Activated naive CD4-positive, alpha-beta T cell treated with anti-CD3 and anti-CD28 coated beads for 36 hours (primary cell): ENCODE results near the gene LMBR1. TPM values are rescaled to one million over a fixed set of nuclear protein-coding genes. Genes with fewer than 3 reads are reported as not detected.
"Not testable (repeated sequence)": the region's sequence is repeated elsewhere in the genome, so short reads cannot be mapped to it uniquely, and the experiment has no call there.

Source experiments
- CTCF ChIA-PET: fragments of 350-600 bp; sonication (Branson Sonifier 250); formaldehyde crosslinking; loops from one replicate; lab custom pipeline; 2021; ENCODE audit warnings: antibody characterized with exemption; lab: Charles Lee
- DNase-seq: peaks from one replicate; pipeline ENCODE4 v3.0.0-alpha.2; 2020
- H3K27ac Mint-ChIP-seq: one replicate; pipeline ENCODE4 v1.8.0; 2021; ENCODE audit warnings: mild to moderate bottlenecking, mixed read lengths
- H3K27me3 Mint-ChIP-seq: one replicate; pipeline ENCODE4 v1.8.0; 2021; ENCODE audit warnings: low read depth, mixed read lengths
- H3K36me3 Mint-ChIP-seq: one replicate; pipeline ENCODE4 v1.8.0; 2021; ENCODE audit warnings: low read depth, mixed read lengths
- H3K4me1 Mint-ChIP-seq: one replicate; pipeline ENCODE4 v1.8.0; 2021; ENCODE audit warnings: low read depth, mixed read lengths
- H3K4me3 Mint-ChIP-seq: one replicate; pipeline ENCODE4 v1.8.0; 2021; ENCODE audit warnings: mild to moderate bottlenecking, moderate library complexity, mixed read lengths
- H3K9me3 Mint-ChIP-seq: one replicate; pipeline ENCODE4 v1.8.0; 2021; ENCODE audit warnings: mixed read lengths
- intact Hi-C: fragments of 100-400 bp; cut with micrococcal nuclease; formaldehyde crosslinking; loops from one replicate; pipeline ENCODE4 v1.15.1; 2023
- total RNA-seq, 2 experiments: library from RNA; stranded (reverse); gene quantifications; one replicate each; pipeline ENCODE4 v1.2.3, GENCODE V29; 2021

Gene LMBR1
- total RNA-seq, 2 experiments from 2014 or later = 25.2 to 33.8 TPM

- Mint-ChIP-seq H3K36me3 (peaks cover 59% of the 10 kb centered on the region), H3K4me1 (no peaks in the 10 kb centered on the region), H3K9me3 (peaks cover 26% of the 10 kb centered on the region), H3K27me3 (no peaks in the 10 kb centered on the region), H3K27ac (no peak overlapping the region), H3K4me3 (no peak overlapping the region)
- intact Hi-C loops = no loop called here
- DNase-seq = no peak
- CTCF ChIA-PET = no interaction called here
Measured at GRCh38 chr7:156731651-156732050, 161.3 kb downstream of the LMBR1 start.

GRCh38 chr7:156725936-156726335 is 167.0 kb downstream of the LMBR1 start:
- DNase-seq = no peak
- no peak overlapping the region for H3K4me3 Mint-ChIP-seq
- intact Hi-C loops = no loop called here
- H3K27ac Mint-ChIP-seq = no peak overlapping the region
- H3K9me3 Mint-ChIP-seq = no peaks in the 10 kb centered on the region
- no peaks in the 10 kb centered on the region for H3K27me3 Mint-ChIP-seq
- CTCF ChIA-PET = interaction anchor here (0.7 kb wide), 1 partner anchor 82 kb away, joined by 3 read pairs; no protein-coding TSS in a partner anchor
- peaks cover 17% of the 10 kb centered on the region for H3K36me3 Mint-ChIP-seq
- H3K4me1 Mint-ChIP-seq = no peaks in the 10 kb centered on the region

- no peak for DNase-seq
- Mint-ChIP-seq H3K36me3 (peaks cover 18% of the 10 kb centered on the region), H3K4me3 (no peak overlapping the region), H3K4me1 (no peaks in the 10 kb centered on the region), H3K27ac (no peak overlapping the region), H3K27me3 (no peaks in the 10 kb centered on the region), H3K9me3 (no peaks in the 10 kb centered on the region)
- intact Hi-C loops = no loop called here
- CTCF ChIA-PET = interaction anchor here (0.6 kb wide), 1 partner anchor 75 kb away, joined by 3 read pairs; no protein-coding TSS in a partner anchor
Measured at GRCh38 chr7:156725073-156725472, 167.9 kb downstream of the LMBR1 start.

- no peak for DNase-seq
- intact Hi-C loops = no loop called here
- H3K27me3 Mint-ChIP-seq = no peaks in the 10 kb centered on the region
- CTCF ChIA-PET = no interaction called here
- no peak overlapping the region for H3K27ac Mint-ChIP-seq
- H3K36me3 Mint-ChIP-seq = peaks cover 26% of the 10 kb centered on the region
- H3K9me3 Mint-ChIP-seq = no peaks in the 10 kb centered on the region
- H3K4me3 Mint-ChIP-seq = no peak overlapping the region
- H3K4me1 Mint-ChIP-seq = no peaks in the 10 kb centered on the region
Measured at GRCh38 chr7:156722043-156722826, 170.7 kb downstream of the LMBR1 start.

- H3K27ac Mint-ChIP-seq = no peak overlapping the region
- CTCF ChIA-PET = interaction anchor here (0.7 kb wide), 1 partner anchor 841 kb away, joined by 3 read pairs; no protein-coding TSS in a partner anchor
- peaks cover 62% of the 10 kb centered on the region for H3K36me3 Mint-ChIP-seq
Measured at GRCh38 chr7:156703773-156704482, 189.1 kb downstream of the LMBR1 start.

GRCh38 chr7:156703209-156703608 is 189.8 kb downstream of the LMBR1 start:
- Mint-ChIP-seq H3K4me1 (no peaks in the 10 kb centered on the region), H3K36me3 (peaks cover 60% of the 10 kb centered on the region), H3K27ac (no peak overlapping the region), H3K27me3 (no peaks in the 10 kb centered on the region), H3K4me3 (no peak overlapping the region), H3K9me3 (peaks cover 15% of the 10 kb centered on the region)
- DNase-seq = no peak
- CTCF ChIA-PET = no interaction called here
- intact Hi-C loops = no loop called here

More at GRCh38 chr7:156703773-156704482, 189.1 kb downstream of the LMBR1 start:
- Mint-ChIP-seq H3K9me3 (peaks cover 15% of the 10 kb centered on the region), H3K4me1 (no peaks in the 10 kb centered on the region), H3K4me3 (no peak overlapping the region), H3K27me3 (no peaks in the 10 kb centered on the region)
- intact Hi-C loops = no loop called here
- no peak for DNase-seq

GRCh38 chr7:156702399-156702798 is 190.6 kb downstream of the LMBR1 start:
- Mint-ChIP-seq H3K27me3 (no peaks in the 10 kb centered on the region), H3K27ac (no peak overlapping the region), H3K9me3 (peaks cover 16% of the 10 kb centered on the region), H3K4me1 (no peaks in the 10 kb centered on the region), H3K36me3 (peaks cover 59% of the 10 kb centered on the region), H3K4me3 (no peak overlapping the region)
- CTCF ChIA-PET = no interaction called here
- no peak for DNase-seq
- intact Hi-C loops = no loop called here

GRCh38 chr7:156701787-156702186 is 191.2 kb downstream of the LMBR1 start:
- H3K27ac Mint-ChIP-seq = not testable (repeated sequence)

GRCh38 chr7:156698512-156698911 is 194.5 kb downstream of the LMBR1 start:
- intact Hi-C loops, H3K27me3 Mint-ChIP-seq, H3K4me3 Mint-ChIP-seq, H3K27ac Mint-ChIP-seq, CTCF ChIA-PET, DNase-seq, H3K4me1 Mint-ChIP-seq: not testable (repeated sequence)
- Mint-ChIP-seq H3K9me3 (peaks cover 17% of the 10 kb centered on the region), H3K36me3 (peaks cover 58% of the 10 kb centered on the region)

More at GRCh38 chr7:156701787-156702186, 191.2 kb downstream of the LMBR1 start:
- DNase-seq, H3K4me1 Mint-ChIP-seq, H3K27me3 Mint-ChIP-seq, H3K4me3 Mint-ChIP-seq, CTCF ChIA-PET, intact Hi-C loops: not testable (repeated sequence)
- H3K9me3 Mint-ChIP-seq = peaks cover 14% of the 10 kb centered on the region
- peaks cover 61% of the 10 kb centered on the region for H3K36me3 Mint-ChIP-seq

GRCh38 chr7:156697283-156697682 is 195.7 kb downstream of the LMBR1 start:
- H3K4me3 Mint-ChIP-seq, H3K4me1 Mint-ChIP-seq, H3K27me3 Mint-ChIP-seq, DNase-seq, intact Hi-C loops, H3K27ac Mint-ChIP-seq: not testable (repeated sequence)
- CTCF ChIA-PET = interaction anchor here (0.7 kb wide), 1 partner anchor 11 kb away, joined by 3 read pairs; no protein-coding TSS in a partner anchor
- H3K36me3 Mint-ChIP-seq = peaks cover 53% of the 10 kb centered on the region
- H3K9me3 Mint-ChIP-seq = peaks cover 18% of the 10 kb centered on the region

GRCh38 chr7:156693627-156694026 is 199.4 kb downstream of the LMBR1 start:
- no peaks in the 10 kb centered on the region for H3K27me3 Mint-ChIP-seq
- CTCF ChIA-PET = no interaction called here
- no peak for DNase-seq
- no peaks in the 10 kb centered on the region for H3K4me1 Mint-ChIP-seq
- H3K36me3 Mint-ChIP-seq = peaks cover 35% of the 10 kb centered on the region
- H3K9me3 Mint-ChIP-seq = peaks cover 14% of the 10 kb centered on the region
- intact Hi-C loops = no loop called here
- no peak overlapping the region for H3K27ac Mint-ChIP-seq
- H3K4me3 Mint-ChIP-seq = no peak overlapping the region

GRCh38 chr7:156692849-156693248 is 200.1 kb downstream of the LMBR1 start:
- Mint-ChIP-seq H3K27me3 (no peaks in the 10 kb centered on the region), H3K4me1 (no peaks in the 10 kb centered on the region), H3K36me3 (peaks cover 29% of the 10 kb centered on the region), H3K4me3 (no peak overlapping the region), H3K9me3 (peaks cover 11% of the 10 kb centered on the region), H3K27ac (no peak overlapping the region)
- intact Hi-C loops = no loop called here
- CTCF ChIA-PET = no interaction called here
- no peak for DNase-seq
